ENCODE results near the gene ILK. TPM values are rescaled to one million over a fixed set of nuclear protein-coding genes. Genes with fewer than 3 reads are reported as not detected.

ILK gene
- polyA plus RNA-seq, 3 donors from 2014 or later, result 155 to 297 (median 193) TPM

- no peak for DNase-seq
- H3K4me3 Mint-ChIP-seq, result no peak overlapping the region
- H3K4me1 Mint-ChIP-seq, result peaks cover 18 to 19% of the 10 kb centered on the region in 2 donors
- no peaks in the 10 kb centered on the region for H3K9me3 Mint-ChIP-seq
- no peaks in the 10 kb centered on the region for H3K36me3 Mint-ChIP-seq
- H3K27me3 Mint-ChIP-seq (ENCODE audit: low read depth in 3 of 3), result peaks cover 0 to 2% (median 0%) of the 10 kb centered on the region in 3 donors
- H3K27ac Mint-ChIP-seq, result no peak overlapping the region
These were observed 21.7 kb downstream of the ILK start for GRCh38 chr11:6625156-6625831.

- no peak overlapping the region for H3K27ac Mint-ChIP-seq
- peaks cover 0 to 2% (median 0%) of the 10 kb centered on the region in 3 donors for H3K27me3 Mint-ChIP-seq (ENCODE audit: low read depth in 3 of 3)
- DNase-seq, result no peak
- H3K36me3 Mint-ChIP-seq, result no peaks in the 10 kb centered on the region
- H3K4me1 Mint-ChIP-seq, result peaks cover 18 to 19% of the 10 kb centered on the region in 2 donors
- no peaks in the 10 kb centered on the region for H3K9me3 Mint-ChIP-seq
- H3K4me3 Mint-ChIP-seq, result no peak overlapping the region
These were observed 22.4 kb downstream of the ILK start for GRCh38 chr11:6625832-6626420.

- H3K9me3 Mint-ChIP-seq, result no peaks in the 10 kb centered on the region
- DNase-seq, result no peak
- peaks cover 0 to 2% (median 0%) of the 10 kb centered on the region in 3 donors for H3K27me3 Mint-ChIP-seq (ENCODE audit: low read depth in 3 of 3)
- H3K36me3 Mint-ChIP-seq, result no peaks in the 10 kb centered on the region
- peaks cover 18 to 19% of the 10 kb centered on the region in 2 donors for H3K4me1 Mint-ChIP-seq
- peak overlapping the region; percentile 1 to 84 (median 58) for H3K27ac Mint-ChIP-seq
- peak overlapping the region; percentile 2 to 73 (median 57) for H3K4me3 Mint-ChIP-seq
These were observed 23.6 kb downstream of the ILK start for GRCh38 chr11:6626971-6627761.

GRCh38 chr11:6627762-6628241, 24.2 kb downstream of the ILK start:
- DNase-seq, result peak in 1 of 3 donors; percentile 23
- Mint-ChIP-seq H3K27me3 (ENCODE audit: low read depth in 3 of 3) (peaks cover 0 to 2% (median 0%) of the 10 kb centered on the region in 3 donors), H3K9me3 (no peaks in the 10 kb centered on the region), H3K27ac (peak overlapping the region; percentile 1 to 84 (median 58)), H3K4me3 (peak overlapping the region; percentile 2 to 73 (median 57)), H3K4me1 (peaks cover 18 to 19% of the 10 kb centered on the region in 2 donors), H3K36me3 (no peaks in the 10 kb centered on the region)

GRCh38 chr11:6628526-6628925, 25.0 kb downstream of the ILK start:
- H3K4me1 Mint-ChIP-seq, result peaks cover 18 to 19% of the 10 kb centered on the region in 2 donors
- no peak for DNase-seq
- H3K27ac Mint-ChIP-seq, result peak overlapping the region in 1 of 6 donors; percentile 60
- no peak overlapping the region for H3K4me3 Mint-ChIP-seq
- no peaks in the 10 kb centered on the region for H3K36me3 Mint-ChIP-seq
- H3K27me3 Mint-ChIP-seq (ENCODE audit: low read depth in 3 of 3), result peaks cover 0 to 2% (median 0%) of the 10 kb centered on the region in 3 donors
- no peaks in the 10 kb centered on the region for H3K9me3 Mint-ChIP-seq

GRCh38 chr11:6629573-6629891, 26.0 kb downstream of the ILK start:
- H3K27me3 Mint-ChIP-seq (ENCODE audit: low read depth in 3 of 3), result peaks cover 0 to 2% (median 0%) of the 10 kb centered on the region in 3 donors
- no peak overlapping the region for H3K4me3 Mint-ChIP-seq
- DNase-seq, result no peak
- H3K27ac Mint-ChIP-seq, result no peak overlapping the region
- peaks cover 18 to 19% of the 10 kb centered on the region in 2 donors for H3K4me1 Mint-ChIP-seq
- no peaks in the 10 kb centered on the region for H3K36me3 Mint-ChIP-seq
- no peaks in the 10 kb centered on the region for H3K9me3 Mint-ChIP-seq

- Mint-ChIP-seq H3K27ac (no peak overlapping the region), H3K9me3 (no peaks in the 10 kb centered on the region), H3K4me1 (peaks cover 18 to 19% of the 10 kb centered on the region in 2 donors), H3K36me3 (no peaks in the 10 kb centered on the region), H3K27me3 (ENCODE audit: low read depth in 3 of 3) (peaks cover 0 to 2% (median 0%) of the 10 kb centered on the region in 3 donors), H3K4me3 (no peak overlapping the region)
- DNase-seq, result no peak
These were observed 26.5 kb downstream of the ILK start for GRCh38 chr11:6629892-6630631.

- Mint-ChIP-seq H3K27ac (no peak overlapping the region), H3K27me3 (ENCODE audit: low read depth in 3 of 3) (peaks cover 0 to 2% (median 0%) of the 10 kb centered on the region in 3 donors), H3K4me1 (peaks cover 18 to 19% of the 10 kb centered on the region in 2 donors), H3K36me3 (no peaks in the 10 kb centered on the region), H3K9me3 (no peaks in the 10 kb centered on the region), H3K4me3 (no peak overlapping the region)
- no peak for DNase-seq
These were observed 27.2 kb downstream of the ILK start for GRCh38 chr11:6630632-6631291.

- peak overlapping the region in 1 of 6 donors; percentile 10 for H3K27ac Mint-ChIP-seq
- no peaks in the 10 kb centered on the region for H3K9me3 Mint-ChIP-seq
- no peaks in the 10 kb centered on the region for H3K36me3 Mint-ChIP-seq
- H3K4me1 Mint-ChIP-seq, result peaks cover 18% of the 10 kb centered on the region in 2 donors
- H3K4me3 Mint-ChIP-seq, result no peak overlapping the region
- DNase-seq, result no peak
- peaks cover 0 to 2% (median 0%) of the 10 kb centered on the region in 3 donors for H3K27me3 Mint-ChIP-seq (ENCODE audit: low read depth in 3 of 3)
These were observed 27.9 kb downstream of the ILK start for GRCh38 chr11:6631361-6631890.

- Mint-ChIP-seq H3K27ac (no peak overlapping the region), H3K27me3 (ENCODE audit: low read depth in 3 of 3) (peaks cover 0 to 2% (median 0%) of the 10 kb centered on the region in 3 donors), H3K36me3 (no peaks in the 10 kb centered on the region), H3K9me3 (no peaks in the 10 kb centered on the region), H3K4me1 (peaks cover 8% of the 10 kb centered on the region in 2 donors), H3K4me3 (no peak overlapping the region)
- DNase-seq, result no peak
These were observed 28.8 kb downstream of the ILK start for GRCh38 chr11:6632116-6633073.

- Mint-ChIP-seq H3K36me3 (no peaks in the 10 kb centered on the region), H3K4me1 (no peaks in the 10 kb centered on the region), H3K27ac (no peak overlapping the region), H3K4me3 (no peak overlapping the region), H3K27me3 (ENCODE audit: low read depth in 3 of 3) (no peaks in the 10 kb centered on the region), H3K9me3 (no peaks in the 10 kb centered on the region)
- no peak for DNase-seq
These were observed 30.1 kb downstream of the ILK start for GRCh38 chr11:6633422-6634408.

Data from immature natural killer cell (primary cell).